MCF 10A (cell line): ENCODE results near the gene NTM. TPM values are rescaled to one million over a fixed set of nuclear protein-coding genes. Genes with fewer than 3 reads are reported as not detected.

Experiments used
- BruUV-seq: library from RNA; stranded (reverse); fragments of 400-500 nt; replicated peaks from 2 replicates; lab custom pipeline; 2021; lab: Mats Ljungman, UMichigan
- CTCF ChIA-PET: fragments of 300-600 bp; sonication (Branson Sonifier 250); formaldehyde crosslinking; extraction: SDS; loops from one replicate; lab custom pipeline; 2021; ENCODE audit warnings: antibody characterized with exemption, inconsistent platforms; lab: Yijun Ruan, JAX
- POLR2A ChIA-PET: fragments of 300-600, 350-650 bp; sonication (Branson Sonifier 250); formaldehyde crosslinking; extraction: SDS; loops from one replicate; lab custom pipeline; 2020; ENCODE audit warnings: antibody characterized with exemption, inconsistent platforms; lab: Yijun Ruan, JAX
- DNase-seq: peaks from one replicate; pipeline ENCODE4 v3.0.0-alpha.2; 2018; ENCODE audit not compliant: unreplicated experiment
- H3K27ac Mint-ChIP-seq: one replicate; pipeline ENCODE4 v1.8.0; 2022; ENCODE audit warnings: mild to moderate bottlenecking, low read depth, mixed read lengths; ENCODE audit not compliant: unreplicated experiment
- H3K27me3 Mint-ChIP-seq: one replicate; pipeline ENCODE4 v1.8.0; 2022; ENCODE audit warnings: mixed read lengths; ENCODE audit not compliant: insufficient read depth, unreplicated experiment
- H3K36me3 Mint-ChIP-seq: one replicate; pipeline ENCODE4 v1.8.0; 2022; ENCODE audit warnings: mild to moderate bottlenecking, moderate library complexity, mixed read lengths; ENCODE audit not compliant: insufficient read depth, unreplicated experiment
- H3K4me1 Mint-ChIP-seq: one replicate; pipeline ENCODE4 v1.8.0; 2022; ENCODE audit warnings: mixed read lengths; ENCODE audit not compliant: insufficient read depth, unreplicated experiment
- H3K4me3 Mint-ChIP-seq: one replicate; pipeline ENCODE4 v1.8.0; 2022; ENCODE audit warnings: mild to moderate bottlenecking, moderate library complexity, mixed read lengths; ENCODE audit not compliant: unreplicated experiment
- H3K9me3 Mint-ChIP-seq: one replicate; pipeline ENCODE4 v1.8.0; 2022; ENCODE audit warnings: mixed read lengths; ENCODE audit not compliant: unreplicated experiment
- intact Hi-C: fragments of 100-400 bp; cut with micrococcal nuclease; formaldehyde crosslinking; loops from 2 replicates; pipeline ENCODE4 v1.14.1; 2022
- total RNA-seq: library from RNA; stranded (reverse); gene quantifications from 2 replicates; pipeline ENCODE4 v1.2.3, GENCODE V29; 2022
- TF ChIP-seq, protein P1 (sequence below): fragments of 200-600 bp; IDR thresholded peaks from one replicate; pipeline ENCODE4 v1.8.0; 2022; ENCODE audit warnings: antibody characterized with exemption, mild to moderate bottlenecking; ENCODE audit not compliant: unreplicated experiment

The NTM gene
- total RNA-seq, 1 experiment from 2014 or later = not detected

DNA sequence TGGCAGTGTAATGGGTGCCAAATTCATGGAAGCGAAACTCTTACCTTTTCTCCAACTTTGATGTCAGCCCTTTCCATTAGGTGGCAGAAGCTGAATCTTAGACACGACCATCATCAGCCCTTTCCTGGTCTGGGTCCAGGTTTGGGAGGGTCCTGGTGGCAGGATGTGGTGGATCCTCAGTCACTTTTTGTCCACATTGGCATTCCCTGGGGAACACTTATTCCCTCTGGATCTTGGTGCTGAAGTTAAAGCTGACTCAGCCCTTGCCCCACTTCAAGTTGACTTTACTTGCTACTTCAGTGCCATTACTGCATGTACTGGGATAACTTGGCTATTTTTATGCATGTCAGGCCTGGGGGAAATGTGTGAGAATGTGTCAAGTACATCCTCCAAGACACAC is 16.6 kb upstream of the NTM start:
- H3K27me3 Mint-ChIP-seq = no peaks in the 10 kb centered on the region
- intact Hi-C loops = no loop called here
- CTCF ChIA-PET = no interaction called here
- no TSS peak for BruUV-seq
- TF ChIP-seq, protein P1, sequence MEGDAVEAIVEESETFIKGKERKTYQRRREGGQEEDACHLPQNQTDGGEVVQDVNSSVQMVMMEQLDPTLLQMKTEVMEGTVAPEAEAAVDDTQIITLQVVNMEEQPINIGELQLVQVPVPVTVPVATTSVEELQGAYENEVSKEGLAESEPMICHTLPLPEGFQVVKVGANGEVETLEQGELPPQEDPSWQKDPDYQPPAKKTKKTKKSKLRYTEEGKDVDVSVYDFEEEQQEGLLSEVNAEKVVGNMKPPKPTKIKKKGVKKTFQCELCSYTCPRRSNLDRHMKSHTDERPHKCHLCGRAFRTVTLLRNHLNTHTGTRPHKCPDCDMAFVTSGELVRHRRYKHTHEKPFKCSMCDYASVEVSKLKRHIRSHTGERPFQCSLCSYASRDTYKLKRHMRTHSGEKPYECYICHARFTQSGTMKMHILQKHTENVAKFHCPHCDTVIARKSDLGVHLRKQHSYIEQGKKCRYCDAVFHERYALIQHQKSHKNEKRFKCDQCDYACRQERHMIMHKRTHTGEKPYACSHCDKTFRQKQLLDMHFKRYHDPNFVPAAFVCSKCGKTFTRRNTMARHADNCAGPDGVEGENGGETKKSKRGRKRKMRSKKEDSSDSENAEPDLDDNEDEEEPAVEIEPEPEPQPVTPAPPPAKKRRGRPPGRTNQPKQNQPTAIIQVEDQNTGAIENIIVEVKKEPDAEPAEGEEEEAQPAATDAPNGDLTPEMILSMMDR = no peak
- no peak overlapping the region for H3K27ac Mint-ChIP-seq
- no peak overlapping the region for H3K4me3 Mint-ChIP-seq
- peaks cover 29% of the 10 kb centered on the region for H3K9me3 Mint-ChIP-seq
- no peak for DNase-seq
- H3K4me1 Mint-ChIP-seq = no peaks in the 10 kb centered on the region
- no peaks in the 10 kb centered on the region for H3K36me3 Mint-ChIP-seq
- POLR2A ChIA-PET = no interaction called here

DNA sequence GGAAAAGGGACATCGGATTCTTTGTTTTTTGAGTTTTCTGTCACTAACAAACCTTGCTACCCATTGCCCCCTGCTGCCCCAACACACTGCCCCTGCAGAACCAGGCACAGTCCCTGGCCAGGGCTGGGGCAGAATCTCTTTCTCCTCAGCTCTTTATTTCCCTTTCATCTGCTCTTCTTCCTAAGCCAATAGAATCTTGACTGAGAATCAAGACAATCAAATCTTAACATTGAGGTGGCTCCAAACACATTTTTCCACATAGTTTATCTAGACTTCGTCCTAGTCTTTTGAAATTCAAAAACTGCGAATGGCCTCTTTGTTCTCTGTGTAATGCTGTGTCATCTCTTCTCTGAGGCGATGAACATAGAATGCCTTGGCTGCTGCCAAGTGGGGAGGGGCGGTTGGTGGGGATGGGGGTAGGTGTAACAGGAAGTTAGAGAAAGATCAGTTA is 16.1 kb upstream of the NTM start:
- H3K27me3 Mint-ChIP-seq = no peaks in the 10 kb centered on the region
- H3K36me3 Mint-ChIP-seq = no peaks in the 10 kb centered on the region
- intact Hi-C loops = no loop called here
- no peaks in the 10 kb centered on the region for H3K4me1 Mint-ChIP-seq
- ChIA-PET CTCF (no interaction called here), POLR2A (no interaction called here)
- no TSS peak for BruUV-seq
- H3K9me3 Mint-ChIP-seq = peaks cover 29% of the 10 kb centered on the region
- TF ChIP-seq, protein P1 = no peak
- no peak overlapping the region for H3K27ac Mint-ChIP-seq
- H3K4me3 Mint-ChIP-seq = no peak overlapping the region
- DNase-seq = no peak

DNA sequence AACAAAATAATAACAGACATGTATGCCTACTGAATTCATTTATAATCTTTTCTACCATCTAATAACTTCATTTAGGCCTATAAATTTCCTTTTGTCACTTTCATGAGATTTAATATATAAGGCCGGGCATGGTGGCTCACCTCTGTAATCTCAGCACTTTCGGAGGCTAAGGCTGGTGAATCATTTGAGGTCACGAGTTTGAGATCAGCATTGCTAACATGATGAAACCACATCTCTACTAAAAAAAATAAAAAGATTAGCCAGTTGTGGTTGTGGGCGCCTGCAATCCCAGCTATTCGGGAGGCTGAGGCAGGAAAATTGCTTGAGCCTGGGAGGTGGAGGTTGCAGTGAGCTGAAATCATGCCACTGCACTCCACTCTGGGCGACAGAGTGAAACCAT is 14.2 kb upstream of the NTM start:
- DNase-seq = no peak
- no peaks in the 10 kb centered on the region for H3K27me3 Mint-ChIP-seq
- TF ChIP-seq, protein P1 = no peak
- CTCF ChIA-PET = interaction anchor here (0.8 kb wide), 1 partner anchor 292 kb away, joined by 3 read pairs; no protein-coding TSS in a partner anchor
- no peaks in the 10 kb centered on the region for H3K36me3 Mint-ChIP-seq
- no peak overlapping the region for H3K27ac Mint-ChIP-seq
- no peaks in the 10 kb centered on the region for H3K4me1 Mint-ChIP-seq
- no TSS peak for BruUV-seq
- POLR2A ChIA-PET = no interaction called here
- no peak overlapping the region for H3K4me3 Mint-ChIP-seq
- peaks cover 19% of the 10 kb centered on the region for H3K9me3 Mint-ChIP-seq
- intact Hi-C loops = no loop called here

DNA sequence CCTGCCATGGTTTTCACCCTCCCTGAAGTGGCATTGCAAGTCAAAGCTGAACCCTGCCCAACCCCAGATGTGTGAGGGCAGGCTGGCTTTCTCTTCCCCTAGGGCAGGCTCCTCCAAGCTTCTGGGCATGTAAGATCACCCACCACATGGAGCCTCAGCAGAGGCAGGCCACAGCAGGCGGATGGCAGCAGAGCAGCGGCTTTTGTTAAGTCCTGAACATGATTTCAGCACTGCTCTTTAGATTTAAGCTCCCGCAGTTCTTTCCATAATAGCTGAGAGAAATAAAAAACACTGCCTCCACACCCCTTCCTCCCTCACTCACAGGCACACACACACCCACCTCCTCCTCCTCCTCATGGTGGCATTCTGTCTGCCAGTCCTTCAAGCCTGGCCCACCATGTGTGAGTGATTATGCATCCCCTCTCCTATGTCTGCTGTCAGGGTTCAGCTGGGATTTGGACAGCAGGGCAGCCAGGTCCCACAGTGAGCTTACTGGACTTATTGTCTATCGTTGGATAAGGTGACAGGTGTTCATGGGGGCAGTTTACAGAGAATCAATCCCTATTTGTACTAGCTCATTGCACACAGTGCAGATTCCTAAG is 5.0 kb upstream of the NTM start:
- Mint-ChIP-seq H3K36me3 (no peaks in the 10 kb centered on the region), H3K27ac (no peak overlapping the region), H3K4me1 (no peaks in the 10 kb centered on the region), H3K4me3 (no peak overlapping the region), H3K27me3 (no peaks in the 10 kb centered on the region), H3K9me3 (no peaks in the 10 kb centered on the region)
- BruUV-seq = no TSS peak
- no peak for DNase-seq
- intact Hi-C loops = no loop called here
- ChIA-PET CTCF (interaction anchor here (0.6 kb wide), 1 partner anchor 486 kb away, joined by 3 read pairs; no protein-coding TSS in a partner anchor), POLR2A (no interaction called here)
- TF ChIP-seq, protein P1 = no peak
